Measurements from ENCODE around the gene PDCL3.
A peak's percentile ranks its signal among the peaks of the same experiment; 100 is the strongest.

Gene PDCL3

DNA sequence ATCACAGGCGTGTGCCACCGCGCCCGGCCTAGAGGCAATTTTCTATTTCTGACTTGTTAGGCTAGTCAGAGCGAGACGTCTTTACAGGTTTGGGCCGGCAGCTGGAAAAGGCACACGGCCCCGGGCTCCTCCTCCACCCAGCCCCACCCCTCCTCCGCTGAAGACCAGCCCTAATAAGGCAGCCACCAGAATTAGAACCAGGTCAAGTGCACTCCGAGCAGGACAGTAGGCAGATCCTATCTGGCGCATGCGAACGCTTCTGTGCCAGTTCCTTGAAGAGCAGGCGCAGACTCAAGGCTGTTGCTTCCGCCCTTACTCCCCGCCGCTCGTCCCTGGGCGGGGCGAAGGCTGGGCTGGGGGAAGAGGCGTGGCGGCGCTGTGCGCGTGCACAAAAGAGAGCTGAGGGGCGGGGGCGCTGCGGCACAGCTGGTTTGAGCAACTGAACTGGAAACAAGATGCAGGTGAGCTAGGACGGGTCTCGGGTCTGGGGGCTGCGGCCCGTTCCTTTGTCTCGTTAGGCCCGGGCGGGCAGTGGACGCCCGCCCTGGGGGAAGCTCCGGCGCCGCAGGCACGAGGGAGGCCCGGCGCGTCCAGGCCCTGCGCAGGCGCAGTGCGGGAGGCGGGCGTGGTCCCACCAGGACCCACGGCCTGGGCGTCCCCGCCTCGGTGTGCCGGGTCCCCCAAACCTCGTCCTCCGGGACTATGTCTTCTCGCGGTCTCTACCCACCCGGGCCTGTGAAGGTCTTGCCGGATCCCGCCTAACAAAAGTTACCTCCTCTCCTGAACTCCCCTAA lies at the start of gene PDCL3:
Gene PDCL3 (plus strand): TSS at position 381 of the 794 bp plus-strand sequence. CDS start 75 bp downstream, at position 456.
- peak; percentile 97 for DNase-seq

DNA sequence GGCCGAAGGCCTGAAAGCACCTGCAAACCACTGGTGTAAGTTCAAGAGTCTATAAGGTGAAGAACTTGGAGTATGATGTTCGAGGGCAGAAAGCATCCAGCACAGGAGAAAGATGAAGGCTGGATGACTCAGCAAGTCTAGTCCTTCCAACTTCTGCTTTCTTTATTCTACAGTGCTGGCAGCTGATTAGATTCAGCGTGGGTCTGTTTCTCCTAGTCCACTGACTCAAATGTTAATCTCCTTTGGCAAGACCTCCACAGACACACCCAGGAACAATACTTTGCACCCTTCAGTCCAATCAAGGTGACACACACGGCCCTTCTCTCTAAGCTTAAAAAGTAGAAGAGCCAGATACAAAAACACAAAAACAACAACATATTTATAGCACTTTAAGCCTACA lies 49.1 kb upstream of the PDCL3 start:
- DNase-seq = no peak

- no peak for DNase-seq
Observed at GRCh38 chr2:100517556-100517955, 45.2 kb upstream of the PDCL3 start.

DNA sequence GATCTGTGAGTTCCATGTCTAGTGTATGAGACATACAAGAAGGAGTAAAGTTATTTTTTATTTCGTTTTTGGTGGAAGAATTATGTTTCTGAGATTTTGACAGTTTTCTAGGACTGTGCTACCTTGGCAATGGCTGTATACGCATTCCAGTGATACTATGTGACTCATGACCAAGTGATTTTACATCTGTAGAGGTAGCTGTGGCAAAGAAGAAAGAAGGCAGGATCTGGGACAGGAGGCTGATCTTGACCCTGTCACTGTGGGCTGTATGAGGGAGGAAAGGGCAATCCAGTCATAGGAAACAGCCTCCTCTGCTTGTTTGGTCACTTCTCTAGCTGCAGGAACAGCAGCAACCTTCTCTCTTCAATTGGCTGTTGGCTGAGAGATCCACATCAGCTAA lies 44.0 kb upstream of the PDCL3 start:
- DNase-seq = no peak

DNA sequence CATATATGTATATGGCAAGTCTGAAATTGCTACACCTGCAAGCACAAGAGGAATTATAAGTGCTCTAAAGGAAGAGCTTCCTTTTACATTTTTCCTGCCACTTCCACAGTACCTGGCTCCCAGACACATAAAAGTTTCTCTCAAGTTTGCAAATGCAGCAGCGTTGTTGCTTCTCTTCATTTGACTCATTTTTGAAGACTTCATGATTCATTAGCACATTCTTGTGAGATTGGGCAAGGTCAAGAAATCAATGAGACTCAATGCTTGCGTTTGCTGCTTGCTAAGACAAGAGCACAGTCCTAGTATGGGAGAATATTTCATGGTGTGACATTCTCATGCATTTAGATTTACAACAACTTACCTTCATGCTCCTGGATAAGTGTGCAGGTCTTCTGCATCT lies 42.6 kb upstream of the PDCL3 start:
- no peak for DNase-seq

DNA sequence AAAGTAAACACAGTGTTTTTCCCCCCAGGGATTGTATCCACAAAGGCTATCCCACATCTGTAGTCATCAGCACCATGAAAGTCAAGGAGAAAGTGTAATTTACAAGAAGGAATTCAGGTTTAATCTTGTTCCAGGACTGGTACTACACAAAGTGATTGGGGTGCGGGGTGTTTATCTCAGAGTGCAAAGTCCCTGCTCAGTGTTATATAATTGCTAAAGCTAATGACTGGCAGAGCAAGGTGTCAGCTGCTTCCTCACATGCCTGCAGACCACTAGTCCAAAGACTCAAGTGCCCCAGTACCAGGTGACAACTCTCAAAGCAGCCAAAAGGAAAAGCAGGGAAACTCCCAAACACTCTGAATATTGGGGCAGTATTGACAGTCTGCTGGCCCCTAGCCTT lies 40.4 kb upstream of the PDCL3 start:
- no peak for DNase-seq

GRCh38 chr2:100524331-100524730 lies 38.5 kb upstream of the PDCL3 start:
- DNase-seq = no peak

- DNase-seq = no peak
Observed at GRCh38 chr2:100526868-100527267, 35.9 kb upstream of the PDCL3 start.

DNA sequence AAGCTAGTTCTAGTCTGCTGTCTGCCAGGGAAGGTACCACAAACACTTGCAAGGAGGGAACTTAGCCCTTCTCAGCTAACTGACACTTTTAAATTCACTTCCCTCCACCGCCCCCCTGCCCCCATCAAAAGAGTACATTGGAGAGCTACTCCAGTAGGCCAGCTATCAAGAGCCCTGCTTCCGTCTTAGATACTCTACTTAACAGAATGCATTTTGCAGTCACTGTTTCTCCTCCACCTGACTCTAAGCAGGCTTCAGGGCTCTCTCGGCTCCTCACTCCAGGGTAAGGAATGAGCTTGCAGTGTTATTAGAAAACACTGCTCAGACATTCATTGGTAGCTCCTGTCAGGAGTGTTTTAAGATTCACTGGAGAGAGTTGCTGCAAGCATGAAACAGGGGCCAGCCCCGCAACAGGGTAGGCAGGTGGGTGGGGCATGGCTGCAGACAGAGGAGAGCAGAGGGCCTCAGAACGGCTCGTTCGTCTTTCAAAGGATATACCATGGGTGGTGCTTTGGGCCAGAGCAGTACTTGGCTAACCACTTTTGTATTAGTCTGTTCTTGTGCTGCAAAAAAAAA lies 35.3 kb upstream of the PDCL3 start:
- DNase-seq = no peak

DNA sequence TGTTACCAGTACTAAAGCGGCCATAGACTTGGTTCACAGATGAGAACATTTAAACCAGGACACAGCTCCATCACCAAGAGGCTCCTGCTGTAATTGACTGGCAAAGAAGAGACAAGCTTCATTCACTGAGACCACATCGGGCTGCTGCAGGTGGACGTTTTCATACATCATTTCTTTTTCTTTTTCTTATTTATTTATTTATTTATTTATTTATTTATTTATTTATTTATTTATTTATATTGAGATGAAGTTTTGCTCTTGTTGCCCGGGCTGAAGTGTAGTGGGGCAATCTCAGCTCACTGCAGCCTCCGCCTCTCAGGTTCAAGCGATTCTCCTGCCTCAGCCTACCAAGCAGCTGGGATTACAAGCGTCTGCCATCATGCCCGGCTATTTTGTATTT lies 33.6 kb upstream of the PDCL3 start:
- no peak for DNase-seq

DNA sequence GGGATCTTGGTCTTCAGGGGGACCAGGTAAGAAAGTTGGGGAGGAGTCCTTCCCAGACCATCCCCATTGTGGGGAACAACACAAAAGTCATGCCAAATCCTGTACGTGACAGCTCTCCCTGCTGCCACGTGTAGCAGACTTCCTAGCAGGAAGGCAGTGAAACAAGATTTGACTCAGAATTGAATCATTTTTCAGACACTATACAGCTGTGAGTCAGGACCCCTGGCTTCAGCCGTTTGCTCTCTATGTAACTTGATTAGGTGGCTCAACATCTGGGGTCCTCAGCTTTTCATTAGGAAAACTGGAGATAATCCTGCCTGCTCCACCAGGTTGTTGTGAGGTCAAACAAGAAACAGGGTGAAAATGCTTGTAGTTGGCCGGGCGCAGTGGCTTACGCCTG lies 32.9 kb upstream of the PDCL3 start:
- no peak for DNase-seq

- no peak for DNase-seq
Observed at GRCh38 chr2:100535855-100536254, 26.9 kb upstream of the PDCL3 start.

- DNase-seq = no peak
Observed at GRCh38 chr2:100537918-100538317, 24.9 kb upstream of the PDCL3 start.

DNA sequence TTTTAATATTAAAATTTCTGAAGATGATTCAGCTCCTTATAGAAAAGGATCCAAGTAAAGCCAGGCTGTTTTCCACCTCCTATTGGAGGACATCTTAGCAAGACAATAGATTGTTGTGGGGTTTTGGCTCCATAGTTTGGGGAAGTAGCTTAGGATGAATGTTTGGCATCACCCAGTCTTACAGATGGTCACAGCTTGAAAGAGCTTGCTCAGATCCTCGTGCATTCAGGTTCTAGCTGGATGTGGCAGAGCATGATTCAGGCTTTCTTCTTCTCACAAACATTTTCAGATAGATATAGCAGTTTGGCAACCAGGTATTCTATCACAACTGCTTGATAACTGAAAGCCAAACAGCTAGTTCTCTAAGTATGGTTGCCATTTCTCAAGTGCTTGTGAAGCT lies 23.6 kb upstream of the PDCL3 start:
- no peak for DNase-seq

DNA sequence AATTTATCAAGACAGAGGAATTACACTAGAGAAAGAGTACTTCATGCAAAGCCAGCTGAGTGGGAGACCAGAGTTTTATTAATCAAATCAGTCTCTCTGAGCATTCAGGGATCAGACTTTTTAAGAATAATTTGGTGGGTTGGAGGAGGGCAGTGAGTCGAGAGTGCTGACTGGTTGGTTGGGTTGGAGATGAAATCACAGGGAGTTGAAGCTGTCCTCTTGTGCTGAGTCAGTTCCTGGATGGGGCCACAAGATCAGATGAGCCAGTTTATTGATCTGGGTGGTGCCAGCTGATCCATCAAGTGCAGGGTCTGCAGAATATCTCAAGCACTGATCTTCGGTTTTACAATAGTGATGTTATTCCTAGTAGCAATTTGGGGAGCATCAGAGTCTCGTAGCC lies 21.4 kb upstream of the PDCL3 start:
- no peak for DNase-seq

GRCh38 chr2:100542418-100542817 lies 20.4 kb upstream of the PDCL3 start:
- no peak for DNase-seq

DNA sequence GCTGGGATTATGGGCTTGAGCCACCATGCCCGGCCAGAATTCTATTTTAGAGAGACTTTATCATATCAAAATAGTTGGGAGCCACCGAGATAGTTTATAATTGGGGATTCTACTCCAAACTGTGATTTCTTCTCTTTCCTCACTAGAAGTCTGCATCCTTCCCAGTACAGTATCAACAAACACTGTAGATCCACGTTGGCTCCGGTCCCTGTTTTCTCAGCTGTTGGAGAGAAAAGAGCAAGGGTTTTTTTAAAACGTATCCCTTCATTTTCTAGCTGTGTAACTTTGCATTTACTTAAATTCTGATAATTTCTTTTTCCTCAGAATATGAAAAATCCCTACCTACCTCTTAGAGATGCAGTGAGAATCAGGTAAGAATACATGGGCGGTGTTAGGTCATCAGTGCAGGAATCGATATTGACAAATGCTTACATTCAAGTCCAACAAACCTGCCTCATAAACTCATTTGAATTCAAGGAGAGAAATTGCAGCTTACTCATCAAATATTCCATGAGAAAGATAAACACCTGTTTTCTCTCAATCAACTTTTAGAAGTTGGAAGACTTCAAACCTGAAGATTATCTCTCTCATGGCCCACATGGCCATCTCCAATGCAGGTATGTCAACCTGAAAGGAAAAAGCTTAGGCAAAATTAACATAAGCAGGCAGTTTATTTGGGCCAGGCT lies 17.7 kb upstream of the PDCL3 start:
- no peak for DNase-seq

GRCh38 chr2:100546469-100546868 lies 16.3 kb upstream of the PDCL3 start:
- no peak for DNase-seq

DNA sequence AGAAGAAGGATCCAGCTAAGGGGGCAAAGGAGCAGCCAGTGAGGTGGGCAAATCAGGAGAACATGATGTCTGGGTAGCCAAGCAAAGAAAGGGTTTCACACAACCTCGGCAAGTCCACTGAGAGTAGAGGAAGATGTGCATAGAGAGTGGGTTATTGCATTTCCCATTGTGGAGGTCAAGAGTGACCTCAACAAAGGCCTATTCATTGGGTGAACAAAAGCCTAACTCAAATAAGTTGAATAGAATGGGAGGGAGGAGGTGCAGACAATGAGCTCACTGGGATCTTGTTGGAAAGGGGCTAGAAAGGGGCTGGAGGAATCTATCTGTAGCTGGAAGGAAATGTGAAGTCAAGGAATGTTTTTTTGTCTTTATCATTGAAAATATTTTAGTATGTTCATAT lies 14.0 kb upstream of the PDCL3 start:
- DNase-seq = no peak

DNA sequence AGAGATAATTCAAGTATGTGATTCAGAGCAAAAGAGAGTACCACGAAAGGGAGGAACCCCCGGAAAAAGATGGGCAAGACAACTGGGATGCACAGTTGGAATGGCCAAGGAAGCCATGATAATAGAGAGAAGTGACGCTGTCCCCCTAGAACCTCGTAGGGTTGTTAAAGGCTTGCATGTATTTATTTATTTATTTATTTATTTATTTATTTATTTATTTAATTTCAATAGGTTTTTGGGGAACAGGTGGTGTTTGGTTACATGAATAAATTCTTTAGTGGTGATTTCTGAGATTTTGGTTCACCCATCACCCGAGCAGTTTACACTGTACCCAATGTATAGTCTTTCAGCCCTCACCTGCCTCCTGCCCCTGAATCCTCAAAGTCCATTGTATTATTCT lies 11.5 kb upstream of the PDCL3 start:
- DNase-seq = no peak

DNA sequence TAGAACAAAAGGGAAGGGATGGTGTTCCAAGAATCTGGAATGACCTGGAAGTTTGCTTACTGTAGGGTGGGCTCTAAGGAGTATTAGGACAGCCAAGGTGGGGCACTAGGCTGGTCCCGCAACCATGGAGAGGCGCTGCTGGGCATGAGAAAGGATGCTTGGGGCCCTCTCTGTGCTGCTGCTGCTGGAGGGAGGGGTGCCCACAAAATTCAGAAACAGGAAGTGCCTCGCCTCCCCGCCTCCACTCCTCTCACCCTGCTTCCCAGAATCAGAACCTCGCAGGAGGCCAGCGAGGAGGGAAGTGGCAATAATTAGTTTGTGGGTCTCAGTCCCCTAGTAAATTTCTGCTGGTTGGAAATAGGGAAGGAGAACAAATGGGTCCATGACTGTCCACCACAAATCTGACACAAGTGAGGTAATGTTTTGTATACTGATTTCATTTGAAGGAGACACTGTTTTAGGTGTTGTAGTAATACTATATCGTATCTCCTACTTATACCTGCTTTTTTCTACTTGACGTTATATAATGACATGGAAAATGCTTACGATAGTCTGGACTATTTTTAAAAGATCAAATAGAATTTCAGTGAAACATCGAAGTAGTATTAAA lies 7.9 kb upstream of the PDCL3 start:
- DNase-seq = no peak

DNA sequence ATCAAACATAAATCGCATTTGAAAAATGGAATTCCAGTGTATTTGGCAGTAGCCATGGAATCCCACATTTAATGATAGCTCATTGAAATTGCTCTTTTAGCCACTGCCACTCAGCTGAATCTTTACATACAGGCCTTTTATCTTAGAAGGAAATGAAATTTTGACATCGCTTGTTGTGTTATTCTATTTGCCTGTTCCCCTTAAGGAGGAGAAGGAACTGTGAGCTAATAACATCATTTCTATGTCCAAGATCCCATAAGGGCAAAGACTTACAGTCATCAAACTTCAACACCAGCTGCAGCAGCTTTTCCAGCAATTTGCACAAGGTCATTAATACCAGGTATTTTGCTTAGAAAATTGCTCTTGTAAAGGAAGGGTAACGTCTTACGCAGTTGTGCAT lies 6.0 kb upstream of the PDCL3 start:
- DNase-seq = no peak

GRCh38 chr2:100560216-100560830 lies 2.5 kb upstream of the PDCL3 start:
- no peak for DNase-seq

All from SIG-M5 (cell line).